Effector CD4-positive, alpha-beta T cell (primary cell): Measurements from ENCODE around the gene COG2.

Experiments
- DNase-seq: peaks from one replicate; pipeline ENCODE4 v3.0.0-alpha.2; 2020

Gene COG2

DNA sequence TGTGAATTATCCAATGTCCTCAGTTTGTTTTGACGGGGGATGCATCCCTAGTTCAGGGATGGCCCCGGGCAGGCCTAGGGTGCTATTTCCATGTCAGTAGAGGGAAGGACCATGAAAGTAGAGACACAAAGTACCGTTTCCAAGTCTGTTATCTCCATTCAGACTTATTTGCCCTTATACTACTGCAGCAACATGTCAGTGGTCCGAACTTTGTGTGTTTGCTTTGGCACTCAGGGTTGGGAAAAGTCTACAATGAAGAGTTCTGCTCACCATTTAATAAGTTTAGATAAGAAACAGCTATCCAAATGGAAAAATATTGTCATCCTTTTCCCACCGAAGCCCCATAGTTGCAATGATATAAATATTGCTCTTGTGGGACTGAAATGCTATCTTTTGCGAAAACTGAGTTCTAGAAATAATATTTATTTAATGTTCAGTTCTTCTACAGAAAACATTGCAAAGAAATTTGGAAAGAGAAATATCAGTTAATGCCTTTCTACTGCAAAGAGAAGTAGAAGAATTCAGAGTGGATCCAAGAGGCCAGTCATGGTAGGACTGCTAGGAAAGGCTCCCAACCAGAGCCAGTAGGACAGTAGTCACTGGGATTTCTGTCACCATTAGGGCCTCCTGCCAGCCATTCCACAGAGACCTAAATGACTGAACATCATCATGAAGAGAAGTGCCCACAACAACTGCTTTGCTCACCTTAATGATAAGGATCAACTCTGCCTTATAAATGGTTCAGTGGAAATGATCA lies 83.2 kb downstream of the COG2 start:
- DNase-seq = no peak

DNA sequence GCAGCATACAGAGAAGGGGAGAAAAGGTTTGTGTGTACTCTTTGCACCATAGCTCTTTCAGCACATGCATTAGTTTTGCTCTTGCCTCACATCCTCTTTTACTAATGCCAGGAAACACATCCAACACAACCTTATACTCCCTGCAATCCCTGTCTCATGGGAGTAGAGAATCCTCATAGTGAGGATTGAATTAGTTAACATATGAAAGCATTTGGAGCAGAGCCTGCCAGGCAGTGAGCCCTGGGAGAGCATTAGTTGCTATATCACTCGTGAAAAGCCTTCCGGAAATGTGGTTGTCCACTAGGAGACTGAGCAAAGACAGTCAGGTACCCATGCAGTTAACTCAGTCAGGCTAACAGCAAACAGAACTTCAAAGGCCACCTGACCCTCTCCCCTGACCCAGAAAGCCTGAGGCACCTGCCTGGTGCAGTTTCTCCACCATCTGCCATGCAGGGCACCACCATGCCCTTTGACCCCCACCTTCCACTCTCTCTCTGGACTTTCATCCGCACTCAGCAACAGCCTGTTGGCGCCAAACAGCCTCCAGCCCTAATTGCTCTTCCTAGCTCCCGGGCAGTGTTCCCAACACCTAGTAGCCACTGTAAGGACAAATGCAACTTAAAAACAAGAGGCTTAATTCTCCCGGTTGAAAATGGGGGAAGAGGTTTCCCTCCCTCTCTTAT lies 86.6 kb downstream of the COG2 start:
- DNase-seq = no peak

DNA sequence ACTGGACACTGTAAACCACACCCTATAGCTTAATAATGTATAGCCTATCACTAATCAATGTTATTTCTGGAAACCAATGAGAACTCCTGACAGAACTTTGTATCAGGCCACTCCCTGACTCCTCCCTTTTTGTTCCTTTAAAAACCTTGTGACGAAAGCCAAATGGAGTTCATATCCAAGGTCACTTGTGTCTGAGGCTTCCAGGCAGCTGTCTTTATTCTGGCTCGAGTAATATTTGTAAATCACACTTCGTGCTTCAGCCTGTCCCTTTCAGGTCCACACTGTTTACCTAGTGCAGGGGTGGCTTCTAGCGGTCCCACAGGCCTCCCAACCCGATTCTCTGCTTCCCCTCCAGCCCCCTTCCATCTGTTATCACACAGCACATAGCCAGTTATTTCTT lies 88.7 kb downstream of the COG2 start:
- DNase-seq = no peak

DNA sequence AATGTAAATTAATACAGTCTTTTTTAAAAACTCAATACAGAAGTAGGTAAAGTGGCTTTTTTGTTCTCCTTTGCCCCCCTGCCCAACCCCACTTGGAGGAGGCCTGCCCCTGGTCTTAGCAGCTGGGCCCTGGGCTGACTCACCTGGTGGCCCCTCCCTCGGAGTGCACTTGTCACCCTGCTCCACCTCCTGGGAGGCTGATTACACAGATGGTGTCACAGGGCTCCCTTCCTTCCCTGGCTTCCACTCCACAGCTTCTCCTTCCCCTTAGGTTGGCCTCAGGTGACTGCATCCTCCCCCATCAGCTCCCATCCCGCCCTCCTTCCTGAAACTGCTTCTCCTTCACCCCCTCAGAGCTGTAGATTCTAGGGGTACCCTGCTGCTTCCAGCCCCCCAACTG lies 93.2 kb downstream of the COG2 start:
- no peak for DNase-seq

DNA sequence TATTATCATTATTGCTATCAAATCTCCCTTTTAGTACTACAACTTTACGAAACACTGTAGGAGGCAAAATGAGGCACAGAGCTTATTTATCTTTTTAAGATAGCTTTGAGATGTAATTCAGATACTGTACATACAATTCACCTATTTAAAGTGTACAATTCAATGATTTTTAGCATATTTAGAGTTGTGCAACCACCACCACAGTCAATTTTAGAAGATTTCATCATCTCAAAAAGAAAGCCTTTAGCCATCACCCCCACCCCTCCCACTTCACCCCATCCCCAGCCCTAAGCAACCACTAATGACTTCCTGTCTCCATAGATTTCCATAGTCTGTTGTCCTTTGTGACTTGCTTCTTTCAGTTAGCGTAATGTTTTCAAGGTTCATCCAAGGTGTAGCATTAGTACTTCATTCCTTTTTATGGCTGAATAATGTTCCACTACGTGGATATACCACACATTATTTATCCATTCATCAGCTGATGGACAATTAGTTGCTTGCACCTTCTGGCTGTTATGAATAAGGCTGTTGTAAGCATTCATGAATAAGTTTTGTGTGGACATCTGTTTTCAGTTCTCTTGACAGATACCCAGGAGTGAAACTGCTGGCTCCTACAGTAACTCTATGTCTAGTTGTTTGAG lies 95.5 kb downstream of the COG2 start:
- no peak for DNase-seq

DNA sequence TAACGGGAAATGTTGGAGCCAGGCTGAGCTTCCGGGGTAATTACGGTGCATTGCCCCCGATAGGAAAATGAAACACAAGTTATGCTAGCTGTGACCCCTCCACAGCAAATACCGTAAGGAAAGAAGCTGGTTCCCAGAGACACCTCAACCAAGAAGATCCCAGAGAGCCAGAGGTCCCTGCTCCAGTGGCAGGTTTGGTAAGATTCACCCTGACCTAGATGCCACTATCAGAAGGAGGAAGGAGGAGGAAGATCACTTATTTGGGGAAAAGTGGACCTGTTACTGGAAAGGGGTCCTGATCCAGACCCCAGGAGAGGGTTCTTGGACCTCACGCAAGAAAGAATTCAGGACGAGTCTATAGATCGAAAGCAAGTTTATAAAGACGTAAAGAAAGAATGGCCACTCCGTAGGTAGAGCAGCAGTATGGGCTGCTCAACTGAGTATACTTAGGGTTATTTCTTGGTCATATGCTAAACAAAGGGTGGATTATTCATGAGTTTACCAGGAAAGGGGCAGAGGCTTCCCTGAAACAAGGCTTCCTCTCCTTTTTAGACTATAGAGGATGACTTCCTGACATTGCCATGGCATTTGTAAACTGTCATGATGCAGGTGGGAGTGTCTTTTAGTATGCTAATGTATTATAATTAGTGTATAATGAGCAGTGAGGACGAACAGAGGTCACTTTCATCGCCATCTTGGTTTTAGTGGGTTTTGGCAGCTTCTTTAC lies 97.4 kb downstream of the COG2 start:
- DNase-seq = no peak
